GM21717 (cell line): Measurements from ENCODE around the gene POLE2.
"Not testable (repeated sequence)": the region's sequence is repeated elsewhere in the genome, so short reads cannot be mapped to it uniquely, and the experiment has no call there.

Experiments used
- ATAC-seq: cut with Tn5 transposase; IDR thresholded peaks from one replicate; pipeline ENCODE4 v1.9.1; 2021; ENCODE audit warnings: mild to moderate bottlenecking, moderate library complexity; ENCODE audit not compliant: unreplicated experiment

Gene POLE2

DNA sequence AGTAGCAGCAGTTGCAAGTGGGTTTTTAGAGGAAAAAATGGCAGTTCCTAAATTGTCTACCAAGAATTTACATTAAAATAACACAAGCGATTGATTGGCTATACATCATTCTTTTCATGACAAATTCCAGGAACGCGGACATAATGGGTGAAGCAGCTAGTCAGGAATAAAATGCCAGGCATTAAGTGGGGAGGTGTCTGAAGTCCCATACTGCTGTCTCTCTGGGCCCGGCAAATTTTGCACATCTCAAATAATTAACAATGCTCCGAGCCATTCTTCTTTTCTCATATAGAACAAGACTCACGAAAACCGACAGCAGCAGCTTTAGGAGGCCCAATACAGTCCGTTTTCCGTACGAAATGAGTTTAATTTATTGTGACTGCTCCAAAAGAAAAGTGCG lies 68.3 kb downstream of the POLE2 start:
- ATAC-seq = no peak

- ATAC-seq = not testable (repeated sequence)
These were observed 68.7 kb downstream of the POLE2 start for GRCh38 chr14:49619273-49619672.

DNA sequence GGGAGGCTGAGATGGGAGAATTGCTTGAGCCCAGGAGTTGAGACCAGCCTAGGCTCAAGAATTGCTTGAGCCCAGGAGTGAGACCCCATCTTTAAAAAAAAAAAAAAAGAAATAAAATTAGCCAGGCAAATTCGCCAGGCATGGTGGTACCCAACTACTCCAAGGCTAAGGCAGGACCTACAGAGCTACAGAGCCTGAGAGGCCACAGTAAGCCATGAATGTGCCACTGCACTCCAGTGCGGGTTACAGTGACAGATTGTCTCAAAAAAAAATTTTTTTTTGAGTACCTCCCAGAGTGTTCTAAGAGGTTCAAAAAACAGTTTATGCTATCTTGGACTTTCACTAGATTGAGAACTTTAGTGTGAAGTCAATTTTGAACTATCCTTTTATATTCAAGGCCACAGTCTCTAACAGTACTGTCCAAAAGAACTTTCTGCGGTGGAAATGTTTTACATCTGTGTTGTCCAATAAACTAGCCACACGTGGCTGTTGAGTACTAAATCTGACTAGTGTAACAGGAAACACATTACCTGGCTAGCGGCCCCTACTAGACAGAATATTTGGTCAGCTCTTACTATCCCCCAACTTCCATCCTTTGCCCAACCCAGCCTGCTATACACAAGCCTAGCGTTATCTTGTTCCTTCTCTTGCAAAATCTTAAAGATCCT lies 70.0 kb downstream of the POLE2 start:
- ATAC-seq = no peak

- ATAC-seq = no peak
These were observed 72.2 kb downstream of the POLE2 start for GRCh38 chr14:49615776-49616175.

DNA sequence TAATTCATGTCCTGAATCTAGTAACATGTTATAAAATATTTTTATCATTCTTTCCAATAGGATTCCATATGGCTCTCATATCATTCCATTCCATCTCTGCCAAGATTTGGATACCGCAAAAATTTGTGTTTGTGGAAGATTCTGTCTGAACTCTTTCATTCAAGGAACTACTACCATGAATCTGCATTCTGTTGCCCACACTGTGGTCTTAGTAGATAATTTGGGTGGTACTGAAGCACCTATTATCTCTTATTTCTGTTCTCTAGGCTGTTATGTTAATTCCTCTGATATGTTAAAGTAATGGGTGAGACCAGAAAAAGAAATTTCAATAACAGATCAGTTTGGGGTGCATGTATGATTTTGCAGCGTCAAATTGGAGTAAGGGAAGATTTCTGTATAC lies 73.8 kb downstream of the POLE2 start:
- no peak for ATAC-seq

GRCh38 chr14:49612671-49613070 lies 75.3 kb downstream of the POLE2 start:
- no peak for ATAC-seq

DNA sequence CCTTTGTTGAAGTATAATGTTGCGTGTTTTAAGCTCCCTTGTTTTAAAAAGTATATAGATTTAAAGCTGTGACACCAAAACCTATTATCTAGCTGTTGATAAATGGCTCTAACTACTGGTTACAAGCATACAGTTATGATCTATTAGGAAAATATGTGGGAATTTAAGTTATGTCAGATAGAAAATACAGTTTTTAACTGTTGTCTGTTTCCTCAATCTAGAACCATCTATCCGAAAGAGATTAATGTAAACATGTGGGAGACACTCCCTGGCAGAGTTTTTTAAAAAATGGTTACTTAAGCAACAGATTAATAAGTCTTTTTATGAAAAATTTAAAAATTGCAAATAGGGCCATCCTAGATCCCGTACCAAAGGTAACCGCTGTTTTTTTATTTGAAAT lies 75.8 kb downstream of the POLE2 start:
- ATAC-seq = no peak

- no peak for ATAC-seq
These were observed 80.4 kb downstream of the POLE2 start for GRCh38 chr14:49607583-49607982.

- ATAC-seq = peak; percentile 33
These were observed 89.3 kb downstream of the POLE2 start, which contains the start of gene LRR1 for GRCh38 chr14:49598485-49599300. TSS of gene LRR1 (plus strand) at chr14:49598940. CDS start at chr14:49599021, 81 bp downstream.

GRCh38 chr14:49598189-49598484 lies 89.9 kb downstream of the POLE2 start:
- no peak for ATAC-seq

DNA sequence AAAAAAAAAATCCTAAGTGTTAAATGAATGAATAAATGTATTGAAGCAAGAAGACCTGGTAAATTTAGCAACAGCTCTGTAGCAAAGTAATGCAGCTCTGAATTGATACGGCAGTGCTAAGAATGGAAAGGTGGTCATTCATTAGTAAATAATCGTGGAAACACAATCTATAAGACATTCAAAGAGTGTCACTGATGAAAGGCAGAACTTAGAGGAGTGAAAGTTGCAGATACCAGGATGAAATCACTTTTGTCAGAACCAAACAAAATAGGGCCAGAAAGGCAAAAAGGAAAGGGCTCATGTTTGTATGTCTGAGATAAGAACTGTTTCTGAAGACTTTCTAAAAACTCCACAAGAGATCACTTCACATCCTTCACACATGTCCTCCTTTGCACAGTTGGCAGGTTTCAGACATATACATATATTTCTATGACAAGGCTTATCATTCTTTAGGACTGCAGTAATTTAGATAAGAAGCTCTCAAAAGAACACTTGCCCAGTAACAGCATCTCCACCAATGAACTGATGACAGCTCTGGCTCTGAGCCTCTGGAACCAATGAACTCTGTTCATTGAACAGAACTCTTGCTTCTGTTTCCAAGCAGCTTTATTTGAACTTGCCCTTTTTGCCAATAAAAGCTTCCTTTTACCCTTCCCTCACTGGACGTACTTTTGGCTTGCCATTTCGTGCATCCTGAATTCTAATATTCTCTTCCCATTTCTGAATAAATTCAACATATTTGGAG lies 93.5 kb downstream of the POLE2 start:
- peak; percentile 25 for ATAC-seq
